Measurements from ENCODE around the gene ZMIZ2. TPM values are rescaled to one million over a fixed set of nuclear protein-coding genes. Genes with fewer than 3 reads are reported as not detected.

Gene ZMIZ2
- total RNA-seq, 1 experiment from 2014 or later, result 91.3 TPM

GRCh38 chr7:44727158-44727936 lies 21.3 kb upstream of the ZMIZ2 start:
- CTCF ChIA-PET, result no interaction called here
- peak; percentile 51; the same call in 1 of the 2 replicates for ATAC-seq
- Histone ChIP-seq H3K9me3 (ENCODE audit: control insufficient read depth in 1 of 2, insufficient read depth in 1 of 2, low read depth in 1 of 2, low read length in 2 of 2) (no peaks in the 10 kb centered on the region), H3K9ac (ENCODE audit: low read length) (no peak overlapping the region), H3K4me3 (replicated peaks in 1 of 2; ENCODE audit: low read depth in 1 of 2, low read length in 2 of 2) (no peak overlapping the region), H4K20me1 (ENCODE audit: insufficient read depth) (no peaks in the 10 kb centered on the region), H3K4me1 (ENCODE audit: control insufficient read depth in 1 of 2, insufficient read depth in 2 of 2, low read length in 2 of 2) (peaks cover 0 to 28% of the 10 kb centered on the region in 2 experiments; a peak in 2 of 4 replicates), H3K27me3 (ENCODE audit: insufficient read depth, low read length) (no peaks in the 10 kb centered on the region), H3K9me2 (ENCODE audit: insufficient read depth) (no peaks in the 10 kb centered on the region), H3K36me3 (ENCODE audit: control insufficient read depth in 1 of 2, insufficient read depth in 2 of 2, low read length in 2 of 2) (no peaks in the 10 kb centered on the region), H3K79me2 (ENCODE audit: insufficient read depth, low read length) (no peaks in the 10 kb centered on the region), H3K27ac (ENCODE audit: low read depth, low read length) (no peak overlapping the region), H3K4me2 (ENCODE audit: low read length) (peak overlapping the region; percentile 35), H2AFZ (ENCODE audit: low read depth, low read length, poor library complexity, severe bottlenecking) (peak overlapping the region; percentile 59)
- POLR2A ChIA-PET, result no interaction called here
- no peak for TF ChIP-seq EZH2 (IDR thresholded peaks at IDR 0.05)
- TF ChIP-seq EZH2phosphoT487 (IDR thresholded peaks at IDR 0.05; ENCODE audit: borderline replicate concordance), result no peak
- no peak for TF ChIP-seq FOSL1 (IDR thresholded peaks at IDR 0.05; ENCODE audit: low read depth)
- no peak for TF ChIP-seq CBX3 (IDR thresholded peaks at IDR 0.05; ENCODE audit: low read depth)
- no peak for TF ChIP-seq JUND (IDR thresholded peaks at IDR 0.05)
- TF ChIP-seq YY1 (IDR thresholded peaks at IDR 0.05; ENCODE audit: extremely low read depth, insufficient replicate concordance, low read depth, low read length), result no peak
- no peak for TF ChIP-seq EGR1 (IDR thresholded peaks at IDR 0.05; ENCODE audit: low read depth)
- TF ChIP-seq ZBTB33 (IDR thresholded peaks at IDR 0.05; ENCODE audit: extremely low read depth, insufficient replicate concordance, low read length), result no peak
- intact Hi-C loops (cut with micrococcal nuclease), result no loop called here
- no peak for DNase-seq (ENCODE audit: low read depth, low spot score)
- RAD21 ChIA-PET (ENCODE audit: low non-redundant PET in 1 of 2, low total read pairs in 2 of 2, uncharacterized antibody in 2 of 2, unreplicated experiment in 2 of 2), result no interaction called here
- BruUV-seq (replicated peaks), result no TSS peak

All from HCT116 (cell line).